ENCODE results near the gene BCL2L14. TPM values are rescaled to one million over a fixed set of nuclear protein-coding genes. Genes with fewer than 3 reads are reported as not detected.

The BCL2L14 gene
- total and polyA plus RNA-seq, 8 donors = 2.6 to 32.7 (median 16.4) TPM

Other genes with a start within 250 kb of the BCL2L14 start
- gene LRP6, start 196.1 kb downstream of the BCL2L14 start, total RNA-seq = 100 to 1,000 TPM in 1 of 5 donors, 10 to 100 TPM in 4; 36.2 to 113 (median 40.3) TPM
- 1 to 10 TPM; 2.7 to 4.1 (median 3.2) TPM for gene LRP6, start 196.1 kb downstream of the BCL2L14 start, polyA plus RNA-seq